Measurements from ENCODE around the gene STOML1. TPM values are rescaled to one million over a fixed set of nuclear protein-coding genes. Genes with fewer than 3 reads are reported as not detected.
A peak's percentile ranks its signal among the peaks of the same experiment; 100 is the strongest.

The STOML1 gene
- polyA plus RNA-seq, 3 donors, result 3.8 to 5.1 (median 4.7) TPM

DNA sequence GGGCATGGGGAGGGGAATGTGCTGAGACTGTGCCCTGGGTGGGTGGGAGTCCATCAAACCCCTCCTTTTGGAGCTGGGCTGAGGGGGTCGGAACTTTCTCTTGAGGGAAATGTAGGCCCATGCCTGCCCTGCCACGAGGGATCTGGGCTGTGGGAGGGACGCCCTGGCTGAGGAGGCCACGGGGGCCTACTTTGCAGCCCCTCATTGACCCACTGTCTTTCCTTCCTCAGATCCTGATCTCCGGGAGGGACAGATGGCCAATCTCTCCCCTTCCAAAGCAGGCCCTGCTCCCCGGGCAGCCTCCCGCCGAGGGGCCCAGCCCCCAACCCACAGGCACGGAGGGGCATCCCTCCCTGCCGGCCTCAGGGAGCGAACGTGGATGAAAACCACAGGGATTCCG lies 40.5 kb downstream of the STOML1 start:
- Histone ChIP-seq H3K27ac (ENCODE audit: low read depth in 1 of 2, low read length in 2 of 2) (no peak overlapping the region), H3K4me3 (replicated peaks in 1 of 3; ENCODE audit: low read depth in 2 of 3, low read length in 3 of 3) (no peak overlapping the region), H3K36me3 (replicated peaks in 1 of 2; ENCODE audit: control insufficient read depth in 1 of 2, insufficient read depth in 2 of 2, low read length in 2 of 2) (no peaks in the 10 kb centered on the region), H3K9ac (ENCODE audit: insufficient read depth, low read length, poor library complexity, severe bottlenecking) (no peak overlapping the region), H3K4me1 (ENCODE audit: control insufficient read depth in 1 of 2, insufficient read depth in 2 of 2, low read length in 2 of 2) (peaks cover 7 to 12% of the 10 kb centered on the region in 2 donors), H3K27me3 (ENCODE audit: control insufficient read depth in 2 of 2, insufficient read depth in 2 of 2, low read length in 2 of 2) (no peaks in the 10 kb centered on the region), H3K4me2 (replicated peaks; ENCODE audit: extremely low read depth, low read length, poor library complexity, severe bottlenecking) (no peak overlapping the region), H3K79me2 (ENCODE audit: insufficient read depth, low read length) (no peaks in the 10 kb centered on the region), H3K9me3 (replicated peaks in 1 of 2; ENCODE audit: control insufficient read depth in 1 of 2, insufficient read depth in 1 of 2, low read length in 2 of 2) (no peaks in the 10 kb centered on the region), H2AFZ (ENCODE audit: insufficient read depth, low read depth, low read length, poor library complexity, severe bottlenecking) (no peak overlapping the region), H4K20me1 (ENCODE audit: insufficient read depth, low read length) (no peaks in the 10 kb centered on the region)
- TF ChIP-seq, protein P1, sequence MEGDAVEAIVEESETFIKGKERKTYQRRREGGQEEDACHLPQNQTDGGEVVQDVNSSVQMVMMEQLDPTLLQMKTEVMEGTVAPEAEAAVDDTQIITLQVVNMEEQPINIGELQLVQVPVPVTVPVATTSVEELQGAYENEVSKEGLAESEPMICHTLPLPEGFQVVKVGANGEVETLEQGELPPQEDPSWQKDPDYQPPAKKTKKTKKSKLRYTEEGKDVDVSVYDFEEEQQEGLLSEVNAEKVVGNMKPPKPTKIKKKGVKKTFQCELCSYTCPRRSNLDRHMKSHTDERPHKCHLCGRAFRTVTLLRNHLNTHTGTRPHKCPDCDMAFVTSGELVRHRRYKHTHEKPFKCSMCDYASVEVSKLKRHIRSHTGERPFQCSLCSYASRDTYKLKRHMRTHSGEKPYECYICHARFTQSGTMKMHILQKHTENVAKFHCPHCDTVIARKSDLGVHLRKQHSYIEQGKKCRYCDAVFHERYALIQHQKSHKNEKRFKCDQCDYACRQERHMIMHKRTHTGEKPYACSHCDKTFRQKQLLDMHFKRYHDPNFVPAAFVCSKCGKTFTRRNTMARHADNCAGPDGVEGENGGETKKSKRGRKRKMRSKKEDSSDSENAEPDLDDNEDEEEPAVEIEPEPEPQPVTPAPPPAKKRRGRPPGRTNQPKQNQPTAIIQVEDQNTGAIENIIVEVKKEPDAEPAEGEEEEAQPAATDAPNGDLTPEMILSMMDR (IDR thresholded peaks at IDR 0.05), result no peak
- no peaks in the 10 kb centered on the region for H3K9me3 Mint-ChIP-seq
- intact Hi-C loops (cut with micrococcal nuclease), result no loop called here
- no peaks in the 10 kb centered on the region for H3K36me3 Mint-ChIP-seq
- WGBS (ENCODE audit: insufficient coverage), result 3% methylated on average over 4 of the region's 13 CpGs
- peaks cover 10% of the 10 kb centered on the region for H3K4me1 Mint-ChIP-seq
- no peak overlapping the region for H3K4me3 Mint-ChIP-seq
- H3K27me3 Mint-ChIP-seq (ENCODE audit: low read depth in 3 of 3), result peaks cover 6 to 10% (median 7%) of the 10 kb centered on the region in 3 donors
- DNase-seq, result no peak
- peak overlapping the region in 1 of 7 donors; percentile 17 for H3K27ac Mint-ChIP-seq

DNA sequence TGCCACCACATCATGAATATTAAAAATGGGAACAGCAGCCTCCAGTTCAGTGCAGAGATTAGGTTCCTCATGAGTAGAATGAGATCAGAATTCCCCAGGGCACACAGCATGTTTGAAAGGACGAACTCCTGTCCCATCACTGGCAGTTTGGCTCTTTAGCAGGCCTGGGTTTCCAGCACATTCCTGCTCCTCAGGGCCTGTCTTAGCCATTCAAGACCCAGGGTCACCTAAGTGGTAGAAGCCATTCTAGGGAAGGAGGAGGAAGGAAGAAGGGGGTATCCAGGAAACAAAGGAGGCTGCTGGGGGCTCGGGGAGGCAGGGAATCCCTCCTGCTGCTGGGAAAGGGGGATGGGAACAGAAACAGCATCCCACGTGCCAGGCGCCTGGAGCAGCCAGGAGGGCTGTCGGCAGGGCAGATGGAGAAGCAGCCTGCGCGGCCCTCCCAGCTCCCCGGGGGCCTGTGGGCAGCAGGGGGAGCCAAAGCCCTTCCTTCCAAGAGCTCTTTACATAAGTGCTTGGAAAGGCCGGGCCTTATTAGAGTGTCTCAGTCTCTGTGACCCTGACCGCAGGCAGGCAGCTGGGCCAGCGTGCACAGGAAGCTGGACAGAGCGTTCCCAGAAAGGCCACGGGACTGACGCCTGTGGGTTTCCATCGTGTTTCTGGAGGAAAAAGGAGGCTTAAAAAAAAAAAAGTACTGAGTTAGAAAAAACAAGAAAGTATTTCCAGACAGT lies 41.1 kb downstream of the STOML1 start:
- H3K4me1 ChIP-seq (ENCODE audit: control insufficient read depth in 1 of 2, insufficient read depth in 2 of 2, low read length in 2 of 2), result peaks cover 4 to 8% of the 10 kb centered on the region in 2 donors
- no peak overlapping the region for H2AFZ ChIP-seq (ENCODE audit: insufficient read depth, low read depth, low read length, poor library complexity, severe bottlenecking)
- intact Hi-C loops (cut with micrococcal nuclease), result no loop called here
- no peaks in the 10 kb centered on the region for H3K79me2 ChIP-seq (ENCODE audit: insufficient read depth, low read length)
- Mint-ChIP-seq H3K36me3 (no peaks in the 10 kb centered on the region), H3K27me3 (ENCODE audit: low read depth in 3 of 3) (peaks cover 5 to 7% (median 6%) of the 10 kb centered on the region in 3 donors), H3K4me1 (peaks cover 5% of the 10 kb centered on the region), H3K4me3 (peak overlapping the region in 1 of 2 donors; percentile 81), H3K27ac (peak overlapping the region in 1 of 7 donors; percentile 17), H3K9me3 (no peaks in the 10 kb centered on the region)
- H3K4me3 ChIP-seq (replicated peaks in 1 of 3; ENCODE audit: low read depth in 2 of 3, low read length in 3 of 3), result no peak overlapping the region
- no peaks in the 10 kb centered on the region for H3K36me3 ChIP-seq (replicated peaks in 1 of 2; ENCODE audit: control insufficient read depth in 1 of 2, insufficient read depth in 2 of 2, low read length in 2 of 2)
- peak; percentile 54 to 78 (median 77) for DNase-seq
- H4K20me1 ChIP-seq (ENCODE audit: insufficient read depth, low read length), result no peaks in the 10 kb centered on the region
- H3K9me3 ChIP-seq (replicated peaks in 1 of 2; ENCODE audit: control insufficient read depth in 1 of 2, insufficient read depth in 1 of 2, low read length in 2 of 2), result no peaks in the 10 kb centered on the region
- H3K27me3 ChIP-seq (ENCODE audit: control insufficient read depth in 2 of 2, insufficient read depth in 2 of 2, low read length in 2 of 2), result no peaks in the 10 kb centered on the region
- no peak overlapping the region for H3K27ac ChIP-seq (ENCODE audit: low read depth in 1 of 2, low read length in 2 of 2)
- no peak overlapping the region for H3K9ac ChIP-seq (ENCODE audit: insufficient read depth, low read length, poor library complexity, severe bottlenecking)
- TF ChIP-seq, protein P1 (IDR thresholded peaks at IDR 0.05), result peak; percentile 80
- H3K4me2 ChIP-seq (replicated peaks; ENCODE audit: extremely low read depth, low read length, poor library complexity, severe bottlenecking), result no peak overlapping the region
- WGBS (ENCODE audit: insufficient coverage), result 4% methylated on average over 15 of the region's 15 CpGs
